ENCODE measurements around the gene EPB41.

GRCh38 chr1:29123887-29124365 lies 209.6 kb downstream of the EPB41 start, which contains the start of gene TMEM200B:
- TF ChIP-seq, protein P1, sequence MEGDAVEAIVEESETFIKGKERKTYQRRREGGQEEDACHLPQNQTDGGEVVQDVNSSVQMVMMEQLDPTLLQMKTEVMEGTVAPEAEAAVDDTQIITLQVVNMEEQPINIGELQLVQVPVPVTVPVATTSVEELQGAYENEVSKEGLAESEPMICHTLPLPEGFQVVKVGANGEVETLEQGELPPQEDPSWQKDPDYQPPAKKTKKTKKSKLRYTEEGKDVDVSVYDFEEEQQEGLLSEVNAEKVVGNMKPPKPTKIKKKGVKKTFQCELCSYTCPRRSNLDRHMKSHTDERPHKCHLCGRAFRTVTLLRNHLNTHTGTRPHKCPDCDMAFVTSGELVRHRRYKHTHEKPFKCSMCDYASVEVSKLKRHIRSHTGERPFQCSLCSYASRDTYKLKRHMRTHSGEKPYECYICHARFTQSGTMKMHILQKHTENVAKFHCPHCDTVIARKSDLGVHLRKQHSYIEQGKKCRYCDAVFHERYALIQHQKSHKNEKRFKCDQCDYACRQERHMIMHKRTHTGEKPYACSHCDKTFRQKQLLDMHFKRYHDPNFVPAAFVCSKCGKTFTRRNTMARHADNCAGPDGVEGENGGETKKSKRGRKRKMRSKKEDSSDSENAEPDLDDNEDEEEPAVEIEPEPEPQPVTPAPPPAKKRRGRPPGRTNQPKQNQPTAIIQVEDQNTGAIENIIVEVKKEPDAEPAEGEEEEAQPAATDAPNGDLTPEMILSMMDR (IDR thresholded peaks at IDR 0.05; ENCODE audit: extremely low read depth in 1 of 2, insufficient read depth in 1 of 2, low read depth in 1 of 2, low read length in 2 of 2), result no peak
- TF ChIP-seq EZH2 (IDR thresholded peaks at IDR 0.05; ENCODE audit: borderline replicate concordance, low read depth, low read length, severe bottlenecking) (no peak), POLR2A (IDR thresholded peaks at IDR 0.05; ENCODE audit: low read depth, low read length) (no peak), MYC (IDR thresholded peaks at IDR 0.05; ENCODE audit: low read depth, low read length) (no peak), POLR2AphosphoS5 (IDR thresholded peaks at IDR 0.05; ENCODE audit: insufficient read depth, low read depth, low read length) (no peak), MAX (IDR thresholded peaks at IDR 0.05; ENCODE audit: insufficient read depth, insufficient read length) (no peak), GATA2 (IDR thresholded peaks at IDR 0.05; ENCODE audit: insufficient read depth, insufficient read length, low read depth, low read length) (no peak), FOS (IDR thresholded peaks at IDR 0.05; ENCODE audit: borderline replicate concordance, insufficient read depth, low read length) (no peak), JUN (IDR thresholded peaks at IDR 0.05; ENCODE audit: borderline replicate concordance, insufficient read depth, insufficient read length, low read depth) (no peak)

Data from endothelial cell of umbilical vein (primary cell).